H1 (cell line): Measurements from ENCODE around the gene RGL3.
"Not testable (repeated sequence)": the region's sequence is repeated elsewhere in the genome, so short reads cannot be mapped to it uniquely, and the experiment has no call there.

Source experiments
- CREB1 ChIP-seq: IDR thresholded peaks from 2 replicates; pipeline ENCODE4 v1.6.1; 2012; ENCODE audit warnings: inconsistent platforms
- CTCF ChIP-seq, 3 experiments: IDR thresholded peaks; 1 replicate in 2 of 3; 2 replicates in 1 of 3; pipeline versions ENCODE4 v1.5.1 to v1.6.1; 2011; ENCODE audit warnings: low read length in 3 of 3, mild to moderate bottlenecking in 3 of 3, inconsistent platforms in 2 of 3, low read depth in 1 of 3, moderate library complexity in 1 of 3; ENCODE audit not compliant: insufficient read depth in 1 of 3; ENCODE audit errors: control extremely low read depth in 1 of 3
- EZH2 ChIP-seq: fragments of 200-600 bp; sonication (generic); IDR thresholded peaks from 2 replicates; pipeline ENCODE4 v1.7.1; 2012; ENCODE audit warnings: low read depth, mild to moderate bottlenecking, moderate library complexity, low read length, inconsistent platforms; ENCODE audit not compliant: severe bottlenecking
- GABPA ChIP-seq: IDR thresholded peaks from 2 replicates; pipeline ENCODE4 v1.6.1; 2011; ENCODE audit warnings: mild to moderate bottlenecking, low read length, moderate library complexity, borderline replicate concordance; ENCODE audit not compliant: insufficient read depth
- KDM5A ChIP-seq: fragments of 200-600 bp; IDR thresholded peaks from 2 replicates; pipeline ENCODE4 v1.7.1; 2012; ENCODE audit warnings: mild to moderate bottlenecking, low read length, inconsistent platforms, mixed read lengths
- POLR2A ChIP-seq, 2 experiments: IDR thresholded peaks; 1 replicate in 1 of 2; 2 replicates in 1 of 2; pipeline ENCODE4 v1.6.1; 2011; ENCODE audit warnings: low read depth in 2 of 2, low read length in 2 of 2, mild to moderate bottlenecking in 2 of 2; ENCODE audit errors: control extremely low read depth in 1 of 2
- POLR2AphosphoS5 ChIP-seq: IDR thresholded peaks from 2 replicates; pipeline ENCODE4 v1.6.1; 2011; ENCODE audit warnings: low read depth, low read length
- RAD21 ChIP-seq, 2 experiments: IDR thresholded peaks in 1 of 2; conservative IDR thresholded peaks in 1 of 2; 2 replicates each; pipeline ENCODE4 v1.6.1; 2011; ENCODE audit warnings: low read depth in 2 of 2, low read length in 2 of 2, improper control_type of control experiment in 1 of 2, inconsistent platforms in 1 of 2, mild to moderate bottlenecking in 1 of 2, moderate library complexity in 1 of 2
- SIX5 ChIP-seq: IDR thresholded peaks from 2 replicates; pipeline ENCODE4 v1.6.1; 2011; ENCODE audit warnings: mild to moderate bottlenecking, low read depth, low read length
- SP4 ChIP-seq: IDR thresholded peaks from 2 replicates; pipeline ENCODE4 v1.6.1; 2012; ENCODE audit warnings: low read length, inconsistent platforms
- TBP ChIP-seq: IDR thresholded peaks from 2 replicates; pipeline ENCODE4 v1.6.1; 2011; ENCODE audit warnings: low read depth, low read length, improper control_type of control experiment

DNA sequence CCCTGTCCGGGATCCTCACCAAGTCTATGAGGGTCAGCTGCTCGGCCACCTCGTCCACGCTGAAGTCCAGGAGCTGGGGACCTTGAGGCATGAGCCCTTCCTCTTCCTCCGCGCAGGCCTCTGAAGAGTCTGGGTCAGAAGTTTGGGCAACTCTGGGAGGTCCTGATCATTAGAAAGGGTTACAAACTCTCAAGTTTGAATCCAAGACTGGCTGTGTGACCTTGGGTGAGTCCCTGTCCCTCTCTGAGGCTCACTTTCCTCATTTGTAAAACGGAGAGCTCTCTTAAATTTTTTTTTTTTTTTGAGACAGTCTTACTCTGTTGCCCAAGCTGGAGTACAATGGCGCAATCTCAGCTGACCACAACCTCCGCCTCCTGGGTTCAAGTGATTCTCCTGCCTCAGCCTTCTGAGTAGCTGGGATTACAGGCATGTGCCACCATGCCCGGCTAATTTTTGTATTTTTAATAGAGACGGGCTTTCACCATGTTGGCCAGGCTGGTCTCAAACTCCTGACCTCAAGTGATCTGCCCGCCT, 12.3 kb downstream of the RGL3 start:
- TF ChIP-seq CTCF (IDR thresholded peaks at IDR 0.05; ENCODE audit: control extremely low read depth in 1 of 3, insufficient read depth in 1 of 3, low read depth in 1 of 3, low read length in 3 of 3); POLR2AphosphoS5; SIX5; EZH2; GABPA; TBP; CREB1; POLR2A (IDR thresholded peaks at IDR 0.05; ENCODE audit: control extremely low read depth in 1 of 2, low read depth in 2 of 2, low read length in 2 of 2); SP4; KDM5A; RAD21 (IDR thresholded peaks at IDR 0.05 in 1 of 2, conservative IDR thresholded peaks at IDR 0.05 in 1 of 2; ENCODE audit: low read depth in 2 of 2, low read length in 2 of 2): not testable (repeated sequence)
